HG03571 (cell line): ENCODE data around the gene CHURC1.

Source experiments
- ATAC-seq: cut with Tn5 transposase; IDR thresholded peaks from one replicate; pipeline ENCODE4 v1.9.1; 2021; ENCODE audit not compliant: unreplicated experiment

CHURC1 gene

DNA sequence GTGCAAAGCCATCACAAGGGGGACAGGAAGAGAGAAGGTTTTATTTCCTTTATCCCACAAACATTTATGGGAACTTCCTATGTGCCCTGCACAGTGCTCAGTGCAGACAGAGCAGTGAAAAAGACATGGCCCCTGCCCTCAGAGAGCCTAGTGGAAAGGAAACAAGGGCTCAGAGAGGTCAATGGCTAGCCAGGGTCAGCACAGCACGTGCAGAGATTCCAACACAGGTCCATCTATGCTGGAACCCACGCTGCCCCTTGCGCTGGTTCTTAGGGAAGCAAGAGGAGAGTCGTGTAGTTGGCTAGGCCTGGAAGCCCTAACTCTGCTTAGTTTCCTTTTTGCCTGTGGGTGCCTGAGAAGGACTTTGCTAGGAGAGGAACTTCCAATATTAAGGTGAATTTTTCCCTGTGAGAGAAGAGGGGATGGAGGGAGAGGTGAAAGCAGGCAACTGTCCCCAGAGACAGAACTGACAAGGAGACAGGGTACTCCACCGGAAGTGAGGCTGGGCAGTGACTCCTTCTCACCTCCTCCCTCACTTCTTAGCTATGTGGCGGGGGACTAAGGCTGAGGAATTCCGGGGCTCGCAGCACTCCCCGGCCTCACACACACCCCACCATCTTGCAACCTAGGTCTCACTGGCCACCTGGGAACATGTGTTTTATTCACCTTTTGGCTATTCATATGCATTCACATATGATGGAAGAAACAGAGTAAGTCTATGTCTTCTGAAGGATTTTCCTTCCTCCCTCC lies 40.4 kb downstream of the CHURC1 start:
- ATAC-seq = no peak

DNA sequence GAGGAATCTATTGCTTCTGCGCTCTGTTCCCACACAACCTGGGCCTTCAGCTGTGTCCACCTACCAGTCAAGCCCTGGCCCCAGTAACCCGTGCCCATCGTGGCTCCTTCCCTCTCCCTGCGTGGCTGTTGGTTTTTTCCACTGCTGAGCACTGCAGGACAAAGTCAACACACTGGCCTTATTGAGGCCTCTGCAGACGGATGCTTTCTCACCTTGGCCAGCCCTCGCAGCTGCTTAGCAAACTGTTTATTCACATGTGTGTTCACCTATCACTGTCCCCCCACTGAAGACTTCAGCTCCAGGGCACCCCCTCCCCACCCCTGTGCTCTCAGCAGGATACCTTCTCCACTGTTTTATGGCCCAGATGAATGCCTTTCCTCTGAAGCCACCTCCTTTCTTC lies 41.0 kb downstream of the CHURC1 start:
- no peak for ATAC-seq

DNA sequence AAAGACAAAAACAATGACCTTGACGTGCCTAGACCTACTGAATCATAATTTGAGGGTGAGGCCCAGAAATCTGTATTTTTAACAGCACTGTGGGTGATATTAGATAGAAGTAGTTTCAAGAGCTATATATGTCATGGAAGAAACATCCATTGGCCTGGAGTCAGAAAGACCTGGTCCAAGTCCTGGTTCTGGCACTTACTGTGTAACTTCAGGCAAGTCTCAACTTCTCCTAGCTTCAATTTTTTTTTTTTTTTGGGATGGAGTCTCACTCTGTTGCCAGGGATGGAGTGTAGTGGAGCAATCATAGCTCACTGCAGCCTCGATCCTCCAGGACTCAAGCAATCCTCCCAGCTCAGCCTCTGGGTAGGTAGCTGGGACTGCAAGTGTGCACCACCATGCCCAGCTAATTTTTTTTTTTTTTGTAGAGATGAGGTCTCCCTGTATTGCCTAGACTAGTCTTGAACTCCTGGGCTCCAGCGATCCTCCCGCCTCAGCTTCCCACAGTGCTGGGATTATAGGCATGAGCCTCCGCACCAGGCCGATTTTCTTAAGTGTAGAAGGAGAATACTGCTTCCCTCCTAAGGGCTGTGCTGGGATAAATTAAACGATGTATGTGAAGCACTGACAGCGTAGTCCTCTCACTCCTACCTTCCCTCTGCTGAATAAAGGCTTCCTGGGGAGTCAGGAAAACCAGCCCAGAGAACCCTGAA lies 42.6 kb downstream of the CHURC1 start:
- no peak for ATAC-seq

DNA sequence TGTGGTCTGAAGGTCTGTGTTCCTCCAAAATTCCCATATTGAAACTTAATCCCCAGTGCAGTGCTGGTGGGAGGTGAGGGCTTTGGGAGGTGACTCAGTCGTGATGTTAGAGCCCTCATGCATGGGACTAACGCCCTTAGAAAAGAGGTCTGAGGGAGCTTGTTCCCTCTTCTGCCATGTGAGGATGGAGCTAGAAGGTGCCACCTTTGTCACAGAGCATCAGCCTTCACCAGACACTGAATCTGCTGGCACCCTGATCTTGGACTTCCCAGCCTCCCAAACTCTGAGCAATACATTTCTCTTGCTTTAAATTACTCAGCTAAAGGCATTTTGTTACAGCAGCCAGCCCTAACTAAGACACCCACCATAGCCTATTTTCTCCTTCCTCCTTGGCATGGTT lies 43.9 kb downstream of the CHURC1 start:
- ATAC-seq = no peak

DNA sequence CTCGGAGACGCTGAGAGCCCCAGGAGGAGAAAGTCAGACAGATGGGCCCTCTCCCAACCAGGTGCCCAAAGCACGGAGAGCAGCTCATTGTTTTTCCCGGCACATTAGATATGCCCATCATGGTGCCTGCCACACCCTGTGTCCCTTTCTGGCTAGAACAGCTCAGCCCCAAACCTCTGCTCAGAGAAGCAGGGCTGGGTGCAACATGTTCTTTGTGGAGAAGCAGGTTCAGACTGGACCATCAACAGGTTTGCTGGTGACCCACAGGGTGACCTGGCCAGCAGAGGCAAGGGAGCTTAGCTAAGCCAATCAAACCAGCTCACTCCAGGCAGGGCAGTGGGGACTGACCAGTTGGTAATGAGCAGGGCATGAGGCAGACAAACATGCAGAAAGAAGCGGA lies 44.5 kb downstream of the CHURC1 start:
- ATAC-seq = no peak

DNA sequence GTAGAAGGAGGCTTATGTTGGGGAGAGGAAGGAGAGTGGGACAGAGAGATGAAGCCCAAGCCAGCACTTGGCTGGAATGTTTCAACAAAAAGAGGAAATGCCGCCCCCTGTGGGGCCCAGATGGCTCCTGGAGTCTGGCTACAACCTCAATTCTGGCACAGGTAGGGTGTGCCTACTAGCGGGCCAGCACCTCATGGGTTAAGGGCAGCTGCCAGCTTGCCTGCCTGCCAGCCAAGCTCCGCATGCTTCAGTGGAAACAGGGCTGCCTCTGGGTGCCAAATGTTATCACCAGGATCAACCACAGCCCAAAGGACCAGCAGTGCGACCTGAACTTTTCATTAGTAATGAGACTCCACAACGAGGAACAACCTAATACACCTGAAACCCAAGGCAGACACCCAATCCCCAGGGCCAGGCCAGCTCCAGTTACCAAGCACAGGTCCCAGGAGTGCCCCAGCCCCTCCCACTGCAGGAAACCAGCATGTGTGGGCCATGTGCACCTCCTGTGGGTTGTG lies 46.6 kb downstream of the CHURC1 start:
- ATAC-seq = no peak

DNA sequence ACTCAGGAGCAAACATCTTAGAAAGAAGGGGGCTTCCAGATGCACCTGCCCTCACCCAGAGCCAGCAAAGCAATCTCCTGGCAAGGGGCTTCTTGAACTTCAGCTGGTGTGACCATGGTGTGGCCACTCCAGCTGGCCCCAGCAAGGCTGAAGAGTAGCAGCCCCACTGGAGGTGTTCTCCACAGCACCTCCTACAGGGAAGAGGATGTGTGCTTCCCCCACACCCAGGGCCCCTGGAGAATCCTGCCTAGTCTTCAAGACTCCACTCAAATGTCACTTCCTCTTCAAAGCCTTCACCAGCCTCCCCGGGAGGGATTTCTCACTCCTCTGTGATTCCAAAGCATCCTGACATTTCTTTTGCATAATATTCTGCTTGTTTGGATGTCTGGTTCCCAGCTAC lies 49.4 kb downstream of the CHURC1 start:
- no peak for ATAC-seq

DNA sequence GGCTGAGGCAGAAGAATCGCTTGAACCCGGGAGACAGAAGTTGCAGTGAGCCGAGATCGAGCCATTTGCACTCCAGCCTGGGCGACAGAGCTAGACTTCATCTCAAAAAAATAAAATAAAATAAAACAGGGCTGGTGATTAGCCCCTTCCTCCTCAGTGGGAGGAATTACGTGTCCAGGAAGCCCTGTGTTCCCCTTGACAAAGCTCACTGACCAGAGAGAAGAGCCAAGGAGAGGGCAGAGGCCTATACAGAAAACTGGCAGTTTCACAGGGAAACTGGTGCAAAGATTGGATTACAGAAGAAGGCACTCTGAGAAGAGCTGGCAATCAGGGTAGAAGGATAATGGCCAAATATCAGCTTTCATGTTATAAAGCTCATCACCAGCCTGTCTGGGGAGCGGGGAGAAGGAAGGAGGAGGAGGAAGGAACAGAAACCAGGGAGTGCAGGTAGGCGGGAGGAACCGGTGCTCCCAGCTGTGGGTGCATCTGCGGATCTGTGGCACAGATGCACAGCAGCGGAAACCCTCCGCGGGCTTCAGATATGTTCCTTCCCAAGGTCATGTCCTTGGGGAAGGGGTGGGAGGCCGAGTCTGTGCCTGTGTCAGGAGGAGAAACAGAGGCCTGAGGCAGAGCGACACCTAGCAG lies 51.2 kb downstream of the CHURC1 start:
- no peak for ATAC-seq

DNA sequence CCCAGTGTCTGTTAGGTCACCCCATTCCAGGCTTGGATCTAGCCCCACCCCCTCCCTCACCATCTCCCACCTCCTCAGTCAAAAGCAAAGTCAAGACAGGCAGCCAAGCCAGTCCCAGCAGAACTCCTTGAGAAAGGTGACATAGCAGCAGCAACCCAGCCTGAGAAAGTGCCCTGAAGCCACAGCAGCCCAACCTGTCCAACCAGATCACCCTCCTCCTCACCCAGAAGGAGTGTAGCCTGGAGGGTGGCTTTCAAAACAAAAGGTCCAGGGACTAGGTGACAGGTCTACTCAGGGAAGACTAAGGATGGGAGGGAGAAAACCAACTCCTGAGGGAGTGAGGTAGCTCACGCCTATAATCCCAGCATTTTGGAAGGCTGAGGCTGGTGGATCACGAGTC lies 52.7 kb downstream of the CHURC1 start:
- ATAC-seq = no peak

DNA sequence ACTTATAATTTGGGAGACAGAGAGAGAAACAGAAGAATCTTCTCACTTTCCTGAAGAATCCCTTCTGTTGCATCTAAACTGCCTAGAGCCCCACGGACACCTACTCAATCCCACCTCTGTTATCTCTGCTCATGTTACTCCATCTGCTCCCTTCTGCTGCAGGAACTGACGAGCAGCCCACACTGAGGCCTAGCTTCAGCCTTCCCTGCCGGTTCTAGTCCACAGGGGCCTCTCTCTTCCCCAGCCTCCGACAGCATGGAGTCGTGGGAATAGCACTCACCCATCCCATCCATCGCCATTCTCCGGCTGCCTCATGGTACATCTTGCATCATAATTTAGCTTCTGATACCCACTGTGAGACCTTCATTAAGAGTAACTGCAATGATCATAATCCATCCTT lies 53.9 kb downstream of the CHURC1 start:
- no peak for ATAC-seq

DNA sequence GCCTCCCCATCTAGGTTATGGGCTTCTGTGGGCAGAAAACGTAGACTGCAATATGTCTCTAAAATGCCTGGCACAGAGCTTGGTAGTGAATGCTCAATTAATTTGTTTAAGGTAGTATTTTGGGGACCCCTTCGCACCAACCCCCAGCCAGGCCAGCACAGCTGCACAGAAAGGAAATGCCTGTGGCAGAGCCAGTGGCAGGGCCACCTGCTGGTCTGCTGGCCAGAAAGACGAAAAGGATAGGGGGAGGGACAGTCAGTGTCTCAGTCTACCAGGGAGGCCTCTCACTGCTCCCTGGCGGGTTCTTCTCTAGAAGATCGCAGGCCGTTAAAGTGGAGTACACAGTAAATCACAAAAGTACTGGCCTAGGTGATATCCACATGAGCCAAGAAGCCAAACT lies 54.4 kb downstream of the CHURC1 start:
- ATAC-seq = no peak

DNA sequence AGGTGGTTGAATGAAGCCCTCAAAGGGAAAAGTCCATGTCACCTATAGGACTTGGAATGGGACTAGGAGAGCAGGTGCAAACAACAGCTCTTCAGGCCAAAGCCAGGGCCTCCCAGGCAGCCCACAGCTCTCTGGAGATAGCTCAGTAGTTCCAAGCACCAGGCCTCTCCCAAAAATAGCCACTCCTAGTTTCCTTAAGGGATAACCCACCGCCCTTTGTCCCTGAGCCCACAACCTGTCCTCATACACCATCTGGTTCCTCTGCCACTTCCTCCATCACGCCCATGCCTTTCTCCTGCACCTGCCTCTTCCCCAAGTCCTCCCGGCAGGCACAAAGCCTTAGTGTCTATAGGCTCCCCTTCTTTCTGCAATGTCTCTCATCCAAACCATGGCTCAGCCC lies 55.8 kb downstream of the CHURC1 start:
- no peak for ATAC-seq

DNA sequence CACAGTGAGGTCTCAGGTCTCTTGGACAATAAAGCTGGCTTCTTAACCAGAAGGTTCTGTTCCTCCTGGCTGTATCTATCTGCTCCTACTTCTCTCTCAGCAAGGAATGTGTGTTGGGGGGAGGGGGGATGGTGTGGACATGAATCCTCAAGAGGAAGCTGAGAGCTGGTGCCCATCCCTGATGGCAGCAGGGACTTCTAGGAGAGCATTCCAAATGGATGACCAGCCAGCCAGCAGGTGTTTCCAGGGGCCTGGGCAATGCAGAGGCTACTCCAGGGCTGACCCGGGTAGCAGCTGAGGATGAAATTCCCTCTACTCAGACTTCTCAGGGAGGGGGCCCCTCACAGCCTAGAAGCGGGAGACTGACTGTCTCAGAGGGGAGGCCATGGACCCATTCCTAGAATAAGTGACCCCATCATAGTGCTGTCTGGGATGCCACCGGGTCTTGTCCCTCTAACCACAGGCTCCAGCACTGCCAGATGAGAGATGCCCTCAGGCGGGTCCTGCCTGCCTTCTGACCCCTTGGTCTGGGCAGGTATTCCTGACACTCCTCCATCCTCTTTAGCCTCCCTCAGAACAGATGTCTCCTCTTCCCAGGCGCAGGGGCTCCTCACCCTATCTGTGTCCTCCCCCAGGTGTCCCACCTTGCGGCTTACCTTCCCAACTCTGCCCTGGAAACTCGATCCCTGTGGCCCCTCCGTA lies 56.7 kb downstream of the CHURC1 start:
- no peak for ATAC-seq

DNA sequence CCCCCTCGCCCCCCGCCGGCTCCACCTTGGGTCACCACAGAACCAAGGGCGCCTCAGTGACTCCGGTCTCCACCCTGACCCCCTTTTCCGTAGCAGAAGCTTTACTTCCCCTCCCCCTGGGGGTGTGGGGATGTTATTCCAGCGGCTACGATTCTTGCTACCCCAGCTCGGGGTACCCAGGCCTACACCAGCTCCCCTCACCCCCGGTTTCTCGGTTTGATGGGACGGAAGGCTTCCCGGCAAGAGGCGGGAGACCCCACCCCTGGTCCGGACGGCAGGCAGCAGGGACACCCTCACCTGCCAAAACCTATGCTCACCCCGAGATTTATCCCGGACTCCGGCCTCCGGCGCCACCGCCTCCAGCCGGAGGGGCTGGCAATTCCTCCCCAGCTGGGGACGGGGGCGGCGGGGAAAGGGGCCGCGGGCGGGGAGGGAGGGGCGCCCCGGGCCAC lies 57.3 kb downstream of the CHURC1 start:
- ATAC-seq = no peak

DNA sequence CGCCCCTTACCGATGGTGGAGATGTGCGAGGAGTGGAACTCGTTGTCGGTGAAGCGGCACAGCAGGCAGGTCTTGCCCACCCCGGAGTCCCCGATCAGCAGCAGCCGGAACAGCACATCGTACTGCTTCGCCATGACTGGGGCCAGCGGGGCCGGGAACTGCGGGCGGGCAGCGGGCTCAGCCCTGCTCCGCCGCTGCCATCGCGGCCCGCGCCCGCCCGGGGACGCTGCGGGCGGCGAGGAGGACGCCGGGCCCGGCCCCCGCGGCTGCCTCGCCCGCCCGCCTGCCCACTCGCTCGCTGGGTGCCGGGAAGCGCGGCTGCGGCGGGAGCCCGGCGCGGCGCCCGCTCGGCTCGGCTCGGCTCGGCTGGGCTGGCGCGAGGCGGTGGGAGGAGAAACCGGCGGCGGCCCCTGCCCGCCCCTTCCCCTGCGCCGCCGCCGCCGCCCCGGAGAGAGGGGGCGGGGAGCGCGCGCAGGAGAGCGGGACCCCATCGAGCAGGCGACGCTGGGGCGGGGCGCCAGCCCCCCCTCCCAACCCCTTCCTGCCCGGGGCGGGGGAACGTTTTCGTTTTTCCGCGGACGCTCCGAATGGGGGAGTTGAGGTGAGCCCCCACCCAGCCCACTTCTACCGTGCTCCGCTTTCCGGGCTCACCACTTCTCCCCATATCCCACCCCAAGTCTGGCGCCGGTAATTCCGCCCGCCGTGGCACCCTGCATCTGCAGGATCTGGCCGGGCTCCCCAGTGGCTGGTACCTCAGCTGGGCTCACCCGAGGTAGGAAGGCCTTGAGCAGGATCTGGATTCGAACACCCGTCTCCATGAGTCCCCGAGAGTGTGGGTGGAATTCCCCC lies 57.9 kb downstream of the CHURC1 start, which contains the start of gene RAB15:
RAB15 (minus strand) TSS at position 394 of the 849 bp plus-strand sequence; CDS start at position 134, 260 bp downstream.
- no peak for ATAC-seq

DNA sequence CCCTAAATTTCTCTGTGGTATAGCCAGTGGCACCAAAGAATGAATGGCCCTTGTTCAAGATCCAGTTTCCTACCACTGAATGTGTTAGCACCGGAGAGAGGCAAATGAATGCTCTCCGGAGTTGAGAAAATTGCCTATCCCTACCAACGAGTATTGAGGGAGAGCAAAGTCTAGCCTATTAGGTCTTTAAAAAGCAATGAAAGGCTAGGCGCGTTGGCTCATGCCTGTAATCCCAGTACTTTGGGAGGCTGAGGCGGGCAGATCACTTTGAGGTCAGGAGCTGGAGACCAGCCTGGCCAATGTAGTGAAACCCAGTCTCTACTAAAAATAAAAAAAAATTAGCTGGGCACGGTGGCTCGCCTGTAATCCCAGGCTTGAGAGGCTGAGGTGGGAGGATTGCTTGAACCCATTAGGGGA lies 58.8 kb downstream of the CHURC1 start:
- no peak for ATAC-seq

DNA sequence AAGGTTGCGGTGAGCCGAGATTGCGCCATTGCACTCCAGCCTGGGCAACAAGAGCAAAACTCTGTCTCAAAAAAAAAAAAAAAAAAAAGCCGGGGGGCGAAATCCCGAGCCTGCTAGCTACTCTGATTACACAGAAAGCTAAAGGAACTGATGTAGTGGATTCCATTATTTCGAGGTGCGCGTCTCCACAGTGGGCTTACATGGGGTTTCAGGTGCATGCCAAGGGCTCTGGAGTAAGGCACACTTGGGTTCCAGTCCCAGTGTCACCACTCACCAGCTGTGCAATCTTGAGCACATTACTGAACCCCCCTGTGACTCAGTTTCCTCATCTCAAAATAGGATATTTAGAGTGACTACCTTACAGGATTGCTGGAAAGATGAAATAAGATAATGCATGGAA lies 59.6 kb downstream of the CHURC1 start:
- no peak for ATAC-seq

DNA sequence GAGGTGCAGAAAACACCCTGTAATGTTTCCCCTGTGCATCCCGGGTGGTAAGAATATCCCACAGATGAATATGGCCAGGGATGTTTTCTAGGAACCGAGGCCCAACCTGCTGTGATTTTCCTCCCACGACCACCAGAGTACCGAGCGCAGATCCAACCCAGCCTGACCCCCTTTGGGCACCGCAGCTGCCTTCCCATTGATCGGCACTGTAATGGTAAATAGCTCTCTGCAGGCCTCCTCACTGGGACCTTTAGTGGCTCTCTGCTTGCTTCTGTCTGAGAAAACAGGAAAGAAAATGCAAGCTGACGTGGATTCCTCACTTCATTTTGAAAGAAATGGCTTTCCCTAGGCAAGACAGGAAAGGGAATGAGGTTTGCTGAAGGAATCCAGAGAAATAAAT lies 60.3 kb downstream of the CHURC1 start:
- ATAC-seq = no peak

DNA sequence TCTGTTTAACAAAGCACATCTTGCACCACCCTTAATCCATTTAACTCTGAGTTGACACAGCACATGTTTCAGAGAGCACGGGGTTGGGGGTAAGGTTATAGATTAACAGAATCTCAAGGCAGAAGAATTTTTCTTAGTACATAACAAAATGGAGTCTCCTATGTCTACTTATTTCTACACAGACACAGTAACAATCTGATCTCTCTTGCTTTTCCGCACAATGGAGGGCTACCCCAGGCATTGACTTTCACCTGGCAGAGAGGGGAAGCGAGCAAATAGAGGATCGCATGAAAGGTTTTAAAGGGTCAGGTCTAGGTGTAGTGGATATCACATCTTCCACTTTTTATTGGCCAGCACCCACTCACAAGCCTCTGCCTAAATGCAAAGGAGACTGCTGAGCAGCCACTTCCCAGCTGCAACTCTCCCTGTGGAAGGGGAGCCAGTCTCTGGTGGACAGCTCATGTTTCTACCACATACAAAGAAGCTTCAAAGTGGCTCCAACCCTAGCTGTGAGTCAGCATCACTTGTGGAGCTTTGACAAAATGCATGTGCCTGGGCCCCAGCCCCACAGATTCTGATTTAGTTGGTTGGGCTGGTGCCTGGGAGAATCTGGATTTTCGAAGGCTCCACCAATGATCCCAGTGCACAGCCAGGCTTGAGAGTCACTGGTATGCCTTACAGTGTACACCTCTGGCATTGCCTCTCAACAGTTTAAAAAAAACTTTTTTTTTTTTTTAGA lies 65.2 kb downstream of the CHURC1 start:
- no peak for ATAC-seq
